IMR-90 (cell line): ENCODE measurements around the gene MYO1G. TPM values are rescaled to one million over a fixed set of nuclear protein-coding genes. Genes with fewer than 3 reads are reported as not detected.

Source experiments
- ATAC-seq: fragments of 200-7000 bp; cut with Tn5 transposase; 2 replicates; pipeline ENCODE4 v1.9.1; 2020; ENCODE audit warnings: low read depth, mild to moderate bottlenecking, moderate library complexity
- BruUV-seq: library from RNA; stranded (reverse); fragments of 400-500 nt; replicated peaks from 2 replicates; lab custom pipeline; 2021; lab: Mats Ljungman, UMichigan
- CTCF ChIA-PET: fragments of 300-600 bp; formaldehyde crosslinking; extraction: SDS; loops from one replicate; lab custom pipeline; 2021; ENCODE audit warnings: antibody characterized with exemption; lab: Yijun Ruan, JAX
- POLR2A ChIA-PET: fragments of 300-600 bp; sonication (Branson Sonifier 250); formaldehyde crosslinking; loops from one replicate; lab custom pipeline; 2022; ENCODE audit warnings: antibody characterized with exemption; ENCODE audit not compliant: unreplicated experiment; lab: Charles Lee
- DNase-seq: peaks from one replicate; pipeline ENCODE4 v3.0.0; 2013
- H2AFZ ChIP-seq: replicated peaks from 2 replicates; pipeline ENCODE3; 2013; ENCODE audit warnings: low read length, mild to moderate bottlenecking; ENCODE audit not compliant: poor library complexity
- H2AK5ac ChIP-seq: 2 replicates; pipeline ENCODE4 v1.6.1; 2013; ENCODE audit warnings: low read depth, low read length, inconsistent platforms
- H2AK9ac ChIP-seq: replicated peaks from 2 replicates; pipeline ENCODE3; 2013; ENCODE audit warnings: mild to moderate bottlenecking, low read depth, low read length, moderate library complexity; ENCODE audit not compliant: poor library complexity
- H2BK120ac ChIP-seq: 2 replicates; pipeline ENCODE4 v1.6.1; 2013; ENCODE audit warnings: low read depth, low read length, inconsistent platforms
- H2BK15ac ChIP-seq: 3 replicates; pipeline ENCODE4 v1.6.1; 2013; ENCODE audit warnings: low read depth, low read length, inconsistent platforms
- H2BK20ac ChIP-seq: 2 replicates; pipeline ENCODE4 v1.6.1; 2013; ENCODE audit warnings: low read depth, mild to moderate bottlenecking, inconsistent platforms, low read length, moderate library complexity
- H2BK5ac ChIP-seq: 2 replicates; pipeline ENCODE4 v1.6.1; 2013; ENCODE audit warnings: mild to moderate bottlenecking, low read depth, low read length, inconsistent platforms; ENCODE audit not compliant: poor library complexity, severe bottlenecking
- H3K14ac ChIP-seq: replicated peaks from 2 replicates; pipeline ENCODE4 v1.6.1; 2013; ENCODE audit warnings: low read depth, low read length, inconsistent platforms
- H3K18ac ChIP-seq: 2 replicates; pipeline ENCODE4 v1.6.1; 2013; ENCODE audit warnings: low read depth, low read length, control low read depth
- H3K23ac ChIP-seq: 2 replicates; pipeline ENCODE4 v1.6.1; 2013; ENCODE audit warnings: low read depth, low read length, inconsistent platforms
- H3K27ac ChIP-seq: 2 replicates; pipeline ENCODE4 v1.5.1; 2013; ENCODE audit warnings: mild to moderate bottlenecking, control low read depth, low read length; ENCODE audit not compliant: insufficient read depth
- H3K27me3 ChIP-seq: 2 replicates; pipeline ENCODE4 v1.6.1; 2013; ENCODE audit warnings: low read length; ENCODE audit not compliant: control insufficient read depth, insufficient read depth
- H3K36me3 ChIP-seq: 2 replicates; pipeline ENCODE4 v1.6.1; 2013; ENCODE audit warnings: low read length, mixed read lengths; ENCODE audit not compliant: control insufficient read depth, insufficient read depth
- H3K4ac ChIP-seq: 2 replicates; pipeline ENCODE4 v1.6.1; 2013; ENCODE audit warnings: low read depth, low read length, inconsistent platforms
- H3K4me1 ChIP-seq: 2 replicates; pipeline ENCODE4 v1.6.1; 2013; ENCODE audit warnings: low read length, mixed read lengths; ENCODE audit not compliant: control insufficient read depth, insufficient read depth
- H3K4me2 ChIP-seq: 2 replicates; pipeline ENCODE4 v1.6.1; 2013; ENCODE audit warnings: low read depth, mild to moderate bottlenecking, control low read depth, low read length, moderate library complexity
- H3K4me3 ChIP-seq: 2 replicates; pipeline ENCODE4 v1.5.1; 2013; ENCODE audit warnings: low read depth, mild to moderate bottlenecking, control low read depth, low read length, moderate library complexity; ENCODE audit not compliant: insufficient read depth
- H3K56ac ChIP-seq: 2 replicates; pipeline ENCODE4 v1.6.1; 2013; ENCODE audit warnings: low read length, inconsistent platforms; ENCODE audit not compliant: insufficient read depth; ENCODE audit errors: extremely low read depth
- H3K79me1 ChIP-seq, 2 experiments: 2 replicates each; pipeline ENCODE4 v1.6.1; 2013; ENCODE audit warnings: low read length in 2 of 2, inconsistent platforms in 1 of 2, low read depth in 1 of 2
- H3K9ac ChIP-seq: 2 replicates; pipeline ENCODE4 v1.6.1; 2013; ENCODE audit warnings: low read depth, low read length, control low read depth
- H3K9me1 ChIP-seq: 2 replicates; pipeline ENCODE4 v1.6.1; 2013; ENCODE audit warnings: low read length, inconsistent platforms; ENCODE audit not compliant: insufficient read depth
- H3K9me3 ChIP-seq: 2 replicates; pipeline ENCODE4 v1.6.1; 2013; ENCODE audit warnings: low read length; ENCODE audit not compliant: control insufficient read depth, insufficient read depth
- H4K20me1 ChIP-seq: 2 replicates; pipeline ENCODE4 v1.6.1; 2013; ENCODE audit warnings: low read length, inconsistent platforms; ENCODE audit not compliant: insufficient read depth
- H4K5ac ChIP-seq: 2 replicates; pipeline ENCODE4 v1.6.1; 2013; ENCODE audit warnings: mild to moderate bottlenecking, low read depth, low read length, control low read depth
- H4K8ac ChIP-seq, 2 experiments: 2 replicates each; pipeline ENCODE4 v1.6.1; 2013; ENCODE audit warnings: low read depth in 2 of 2, low read length in 2 of 2, control low read depth in 1 of 2, inconsistent platforms in 1 of 2
- H4K91ac ChIP-seq: 2 replicates; pipeline ENCODE4 v1.6.1; 2013; ENCODE audit warnings: low read depth, low read length, inconsistent platforms; ENCODE audit not compliant: insufficient read depth
- BHLHE40 ChIP-seq: fragments of 150-350 bp; IDR thresholded peaks from 2 replicates; pipeline ENCODE4 v1.6.1; 2016; ENCODE audit warnings: mild to moderate bottlenecking, low read depth, low read length
- CEBPB ChIP-seq: IDR thresholded peaks from 2 replicates; pipeline ENCODE4 v1.6.1; 2012; ENCODE audit warnings: low read depth, low read length, improper control_type of control experiment
- CHD1 ChIP-seq: IDR thresholded peaks from 2 replicates; pipeline ENCODE4 v1.6.1; 2012; ENCODE audit warnings: low read depth, low read length, improper control_type of control experiment
- ELK1 ChIP-seq: fragments of 150-350 bp; IDR thresholded peaks from 2 replicates; pipeline ENCODE4 v1.6.1; 2016; ENCODE audit warnings: low read depth, mild to moderate bottlenecking, low read length, moderate library complexity, borderline replicate concordance
- FOS ChIP-seq: fragments of 150-350 bp; IDR thresholded peaks from 2 replicates; pipeline ENCODE4 v1.6.1; 2016; ENCODE audit warnings: low read depth, low read length
- MAFK ChIP-seq: IDR thresholded peaks from 2 replicates; pipeline ENCODE4 v1.6.1; 2012; ENCODE audit warnings: low read depth, low read length, improper control_type of control experiment
- MAZ ChIP-seq: IDR thresholded peaks from 2 replicates; pipeline ENCODE4 v1.6.1; 2012; ENCODE audit warnings: low read depth, mild to moderate bottlenecking, low read length, improper control_type of control experiment, moderate library complexity, borderline replicate concordance
- MXI1 ChIP-seq: IDR thresholded peaks from 2 replicates; pipeline ENCODE4 v1.6.1; 2012; ENCODE audit warnings: low read depth, mild to moderate bottlenecking, low read length, moderate library complexity, borderline replicate concordance
- NFE2L2 ChIP-seq: fragments of 150-350 bp; IDR thresholded peaks from 2 replicates; pipeline ENCODE4 v1.6.1; 2016; ENCODE audit warnings: low read depth, mild to moderate bottlenecking, low read length
- POLR2A ChIP-seq: IDR thresholded peaks from 2 replicates; pipeline ENCODE4 v1.6.1; 2012; ENCODE audit warnings: mild to moderate bottlenecking, low read depth, low read length
- RAD21 ChIP-seq: IDR thresholded peaks from 2 replicates; pipeline ENCODE4 v1.6.1; 2012; ENCODE audit warnings: low read length, improper control_type of control experiment
- RCOR1 ChIP-seq: IDR thresholded peaks from 2 replicates; pipeline ENCODE4 v1.6.1; 2012; ENCODE audit warnings: mild to moderate bottlenecking, low read length, improper control_type of control experiment; ENCODE audit not compliant: insufficient replicate concordance
- RFX5 ChIP-seq: IDR thresholded peaks from 2 replicates; pipeline ENCODE4 v1.8.0; 2012; ENCODE audit warnings: low read depth, mild to moderate bottlenecking, low read length, moderate library complexity
- SMC3 ChIP-seq: fragments of 150-350 bp; IDR thresholded peaks from 2 replicates; pipeline ENCODE4 v1.6.1; 2016; ENCODE audit warnings: low read depth, mild to moderate bottlenecking, antibody characterized with exemption, low read length, moderate library complexity
- WGBS, 2 experiments: methylation state at CpG; one replicate each; pipeline versions ENCODE4 v1.1.5 to v1.1.7; 2013; ENCODE audit warnings: missing lambda C conversion rate in 2 of 2; ENCODE audit not compliant: insufficient read length in 1 of 2; ENCODE audit errors: extremely low coverage in 2 of 2; 5-methylcytosine and 5-hydroxymethylcytosine counted together
- dilution Hi-C: fragments of 300-500 bp; cut with HindIII; formaldehyde crosslinking; loops from one replicate; pipeline ENCODE4 v1.14.3; 2018; ENCODE audit warnings: low sequenced_read_pairs; ENCODE audit not compliant: unreplicated experiment
- in situ Hi-C: fragments of 300-500 bp; cut with MboI; formaldehyde crosslinking; loops from 3 replicates; pipeline ENCODE4 v1.14.3; 2019; ENCODE audit warnings: low sequenced_read_pairs, inconsistent platforms, mixed read lengths
- intact Hi-C: fragments of 100-400 bp; cut with micrococcal nuclease; formaldehyde crosslinking; loops from 2 replicates; pipeline ENCODE4 v1.10.0; 2022
- polyA plus RNA-seq, 3 experiments: library from polyadenylated mRNA; depleted of rRNA; stranded (reverse); fragments of >200 nt; gene quantifications; 2 replicates each; pipeline ENCODE4 v1.2.3, GENCODE V29; 2012; ENCODE audit warnings: low replicate concordance in 1 of 3
- total RNA-seq: library from RNA; depleted of rRNA; stranded (reverse); fragments of >200 nt; gene quantifications from 2 replicates; pipeline ENCODE4 v1.2.3, GENCODE V29; 2012
- TF ChIP-seq, protein P1 (sequence below): conservative IDR thresholded peaks from 2 replicates; pipeline ENCODE4 v1.5.1; 2012; ENCODE audit warnings: mild to moderate bottlenecking, low read depth, low read length, improper control_type of control experiment
- TF ChIP-seq, protein P2 (sequence below): fragments of 150-350 bp; IDR thresholded peaks from 2 replicates; pipeline ENCODE4 v1.6.1; 2017; ENCODE audit warnings: mild to moderate bottlenecking, antibody characterized with exemption, low read length, low read depth

Gene MYO1G
- total and polyA plus RNA-seq, 2 of the 4 experiments (the other 2 are of a cell fraction), result under 0.01 to 0.02 TPM

GRCh38 chr7:44936322-44936721 is 42.5 kb downstream of the MYO1G start:
- Histone ChIP-seq H2AFZ (no peak overlapping the region), H3K4me1 (no peaks in the 10 kb centered on the region), H2BK5ac (no peak overlapping the region), H3K9me3 (no peaks in the 10 kb centered on the region), H4K8ac (no peak overlapping the region), H2BK20ac (no peak overlapping the region), H3K4me2 (no peak overlapping the region), H3K36me3 (no peaks in the 10 kb centered on the region), H4K91ac (no peak overlapping the region), H3K56ac (no peak overlapping the region), H2AK9ac (no peak overlapping the region), H3K4me3 (no peak overlapping the region), H3K9me1 (no peaks in the 10 kb centered on the region), H3K27me3 (peaks cover 36% of the 10 kb centered on the region), H2BK120ac (no peak overlapping the region), H4K5ac (no peak overlapping the region), H2BK15ac (no peak overlapping the region), H4K20me1 (no peaks in the 10 kb centered on the region), H3K27ac (no peak overlapping the region), H3K23ac (no peak overlapping the region), H3K14ac (no peak overlapping the region), H3K9ac (no peak overlapping the region), H3K4ac (no peak overlapping the region), H3K18ac (no peak overlapping the region), H2AK5ac (no peak overlapping the region), H3K79me1 (no peaks in the 10 kb centered on the region)
- in situ Hi-C loops (no loop called here), intact Hi-C loops (no loop called here), dilution Hi-C loops (no loop called here)
- BruUV-seq, result no TSS peak
- DNase-seq (no peak), ATAC-seq (no peak)
- ChIA-PET CTCF (no interaction called here), POLR2A (no interaction called here)
- whole genome bisulfite sequencing, 2 experiments, result no CpG with 5 or more reads among the region's 5 CpGs
- TF ChIP-seq CHD1, result no peak
- TF ChIP-seq MAZ, result no peak
- TF ChIP-seq, protein P1, sequence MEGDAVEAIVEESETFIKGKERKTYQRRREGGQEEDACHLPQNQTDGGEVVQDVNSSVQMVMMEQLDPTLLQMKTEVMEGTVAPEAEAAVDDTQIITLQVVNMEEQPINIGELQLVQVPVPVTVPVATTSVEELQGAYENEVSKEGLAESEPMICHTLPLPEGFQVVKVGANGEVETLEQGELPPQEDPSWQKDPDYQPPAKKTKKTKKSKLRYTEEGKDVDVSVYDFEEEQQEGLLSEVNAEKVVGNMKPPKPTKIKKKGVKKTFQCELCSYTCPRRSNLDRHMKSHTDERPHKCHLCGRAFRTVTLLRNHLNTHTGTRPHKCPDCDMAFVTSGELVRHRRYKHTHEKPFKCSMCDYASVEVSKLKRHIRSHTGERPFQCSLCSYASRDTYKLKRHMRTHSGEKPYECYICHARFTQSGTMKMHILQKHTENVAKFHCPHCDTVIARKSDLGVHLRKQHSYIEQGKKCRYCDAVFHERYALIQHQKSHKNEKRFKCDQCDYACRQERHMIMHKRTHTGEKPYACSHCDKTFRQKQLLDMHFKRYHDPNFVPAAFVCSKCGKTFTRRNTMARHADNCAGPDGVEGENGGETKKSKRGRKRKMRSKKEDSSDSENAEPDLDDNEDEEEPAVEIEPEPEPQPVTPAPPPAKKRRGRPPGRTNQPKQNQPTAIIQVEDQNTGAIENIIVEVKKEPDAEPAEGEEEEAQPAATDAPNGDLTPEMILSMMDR, result no peak
- no peak for TF ChIP-seq ELK1
- no peak for TF ChIP-seq RFX5
- TF ChIP-seq MAFK, result no peak
- TF ChIP-seq RCOR1, result no peak
- no peak for TF ChIP-seq MXI1
- no peak for TF ChIP-seq NFE2L2
- TF ChIP-seq, protein P2, sequence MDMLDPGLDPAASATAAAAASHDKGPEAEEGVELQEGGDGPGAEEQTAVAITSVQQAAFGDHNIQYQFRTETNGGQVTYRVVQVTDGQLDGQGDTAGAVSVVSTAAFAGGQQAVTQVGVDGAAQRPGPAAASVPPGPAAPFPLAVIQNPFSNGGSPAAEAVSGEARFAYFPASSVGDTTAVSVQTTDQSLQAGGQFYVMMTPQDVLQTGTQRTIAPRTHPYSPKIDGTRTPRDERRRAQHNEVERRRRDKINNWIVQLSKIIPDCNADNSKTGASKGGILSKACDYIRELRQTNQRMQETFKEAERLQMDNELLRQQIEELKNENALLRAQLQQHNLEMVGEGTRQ, result no peak
- no peak for TF ChIP-seq POLR2A
- no peak for TF ChIP-seq BHLHE40
- TF ChIP-seq RAD21, result no peak
- TF ChIP-seq CEBPB, result no peak
- no peak for TF ChIP-seq SMC3
- TF ChIP-seq FOS, result no peak
